HG02981 (cell line): Measurements from ENCODE around the gene IER3IP1.
"Not testable (repeated sequence)": the region's sequence is repeated elsewhere in the genome, so short reads cannot be mapped to it uniquely, and the experiment has no call there.

Source experiments
- ATAC-seq: cut with Tn5 transposase; IDR thresholded peaks from one replicate; pipeline ENCODE4 v1.9.1; 2021; ENCODE audit warnings: mild to moderate bottlenecking, moderate library complexity; ENCODE audit not compliant: unreplicated experiment

The IER3IP1 gene

GRCh38 chr18:47175898-47176575 lies at the start of gene IER3IP1:
Gene IER3IP1 (minus strand): TSS chr18:47176364. CDS start chr18:47176277, 87 bp downstream.
- ATAC-seq = peak; percentile 81

GRCh38 chr18:47215554-47216138 lies 39.5 kb upstream of the IER3IP1 start:
- no peak for ATAC-seq

GRCh38 chr18:47209171-47209570 lies 33.0 kb upstream of the IER3IP1 start:
- no peak for ATAC-seq

- no peak for ATAC-seq
Observed at GRCh38 chr18:47206945-47207637, 30.9 kb upstream of the IER3IP1 start.

GRCh38 chr18:47204908-47205522 lies 28.9 kb upstream of the IER3IP1 start:
- no peak for ATAC-seq

GRCh38 chr18:47203626-47204464 lies 27.7 kb upstream of the IER3IP1 start:
- ATAC-seq = no peak

- ATAC-seq = not testable (repeated sequence)
Observed at GRCh38 chr18:47195961-47196360, 19.8 kb upstream of the IER3IP1 start.

- ATAC-seq = no peak
Observed at GRCh38 chr18:47191961-47192360, 15.8 kb upstream of the IER3IP1 start.

GRCh38 chr18:47187721-47188120 lies 11.6 kb upstream of the IER3IP1 start:
- ATAC-seq = no peak

- no peak for ATAC-seq
Observed at GRCh38 chr18:47184419-47185050, 8.4 kb upstream of the IER3IP1 start.

- not testable (repeated sequence) for ATAC-seq
Observed at GRCh38 chr18:47182156-47182555, 6.0 kb upstream of the IER3IP1 start.

- ATAC-seq = no peak
Observed at GRCh38 chr18:47180765-47181164, 4.6 kb upstream of the IER3IP1 start.

- ATAC-seq = no peak
Observed at GRCh38 chr18:47179520-47179919, 3.4 kb upstream of the IER3IP1 start.

- no peak for ATAC-seq
Observed at GRCh38 chr18:47175283-47175897, 774 bp downstream of the IER3IP1 start.

GRCh38 chr18:47174545-47175116 lies 1.5 kb downstream of the IER3IP1 start:
- no peak for ATAC-seq

GRCh38 chr18:47172476-47172875 lies 3.7 kb downstream of the IER3IP1 start:
- no peak for ATAC-seq

- ATAC-seq = no peak
Observed at GRCh38 chr18:47168913-47169312, 7.3 kb downstream of the IER3IP1 start.

GRCh38 chr18:47168509-47168908 lies 7.7 kb downstream of the IER3IP1 start:
- no peak for ATAC-seq

GRCh38 chr18:47166294-47166693 lies 9.9 kb downstream of the IER3IP1 start:
- ATAC-seq = no peak
